ENCODE measurements around the gene TMEM179. TPM values are rescaled to one million over a fixed set of nuclear protein-coding genes. Genes with fewer than 3 reads are reported as not detected.

TMEM179 gene
- total RNA-seq, 2 experiments from 2014 or later: not detected

- no peak overlapping the region for H3K4me3 Mint-ChIP-seq
- DNase-seq: no peak
- no peaks in the 10 kb centered on the region for H3K9me3 Mint-ChIP-seq
- CTCF ChIA-PET: no interaction called here
- H3K27me3 Mint-ChIP-seq: no peaks in the 10 kb centered on the region
- no peak overlapping the region for H3K27ac Mint-ChIP-seq
- POLR2A ChIA-PET: no interaction called here
- H3K4me1 Mint-ChIP-seq: no peaks in the 10 kb centered on the region
- no peaks in the 10 kb centered on the region for H3K36me3 Mint-ChIP-seq (ENCODE audit: low read depth)
These were observed 41.3 kb downstream of the TMEM179 start for GRCh38 chr14:104563191-104563741.

- Mint-ChIP-seq H3K4me1 (no peaks in the 10 kb centered on the region), H3K9me3 (no peaks in the 10 kb centered on the region), H3K27ac (no peak overlapping the region), H3K27me3 (no peaks in the 10 kb centered on the region), H3K36me3 (ENCODE audit: low read depth) (no peaks in the 10 kb centered on the region), H3K4me3 (no peak overlapping the region)
- CTCF ChIA-PET: interaction anchor here (1.0 kb wide), 1 partner anchor 9 kb away, joined by 3 read pairs; no protein-coding TSS in a partner anchor
- POLR2A ChIA-PET: no interaction called here
- DNase-seq: no peak
These were observed 42.0 kb downstream of the TMEM179 start for GRCh38 chr14:104562606-104563005.

GRCh38 chr14:104561632-104562495, 42.7 kb downstream of the TMEM179 start:
- Mint-ChIP-seq H3K4me3 (no peak overlapping the region), H3K27ac (no peak overlapping the region), H3K36me3 (ENCODE audit: low read depth) (no peaks in the 10 kb centered on the region), H3K27me3 (no peaks in the 10 kb centered on the region), H3K4me1 (no peaks in the 10 kb centered on the region), H3K9me3 (no peaks in the 10 kb centered on the region)
- ChIA-PET POLR2A (no interaction called here), CTCF (interaction anchor here (1.0 kb wide), 1 partner anchor 8 kb away, joined by 3 read pairs; no protein-coding TSS in a partner anchor)
- DNase-seq: no peak

GRCh38 chr14:104561124-104561557, 43.4 kb downstream of the TMEM179 start:
- no peaks in the 10 kb centered on the region for H3K36me3 Mint-ChIP-seq (ENCODE audit: low read depth)
- H3K4me3 Mint-ChIP-seq: no peak overlapping the region
- no peaks in the 10 kb centered on the region for H3K9me3 Mint-ChIP-seq
- ChIA-PET CTCF (no interaction called here), POLR2A (no interaction called here)
- DNase-seq: no peak
- no peak overlapping the region for H3K27ac Mint-ChIP-seq
- H3K4me1 Mint-ChIP-seq: no peaks in the 10 kb centered on the region
- no peaks in the 10 kb centered on the region for H3K27me3 Mint-ChIP-seq

- POLR2A ChIA-PET: no interaction called here
- no peaks in the 10 kb centered on the region for H3K9me3 Mint-ChIP-seq
- no peak overlapping the region for H3K27ac Mint-ChIP-seq
These were observed 44.0 kb downstream of the TMEM179 start for GRCh38 chr14:104560586-104560945.

GRCh38 chr14:104559804-104560585, 44.6 kb downstream of the TMEM179 start:
- Mint-ChIP-seq H3K4me1 (no peaks in the 10 kb centered on the region), H3K4me3 (no peak overlapping the region), H3K9me3 (no peaks in the 10 kb centered on the region), H3K36me3 (ENCODE audit: low read depth) (no peaks in the 10 kb centered on the region), H3K27ac (no peak overlapping the region), H3K27me3 (no peaks in the 10 kb centered on the region)
- CTCF ChIA-PET: interaction anchor here (0.5 kb wide), 1 partner anchor 161 kb away, joined by 4 read pairs; no protein-coding TSS in a partner anchor
- DNase-seq: no peak
- POLR2A ChIA-PET: no interaction called here

More at GRCh38 chr14:104560586-104560945, 44.0 kb downstream of the TMEM179 start:
- no peaks in the 10 kb centered on the region for H3K4me1 Mint-ChIP-seq
- H3K27me3 Mint-ChIP-seq: no peaks in the 10 kb centered on the region
- H3K4me3 Mint-ChIP-seq: no peak overlapping the region
- DNase-seq: no peak
- CTCF ChIA-PET: interaction anchor here (0.5 kb wide), 1 partner anchor 161 kb away, joined by 4 read pairs; no protein-coding TSS in a partner anchor
- no peaks in the 10 kb centered on the region for H3K36me3 Mint-ChIP-seq (ENCODE audit: low read depth)

- no peaks in the 10 kb centered on the region for H3K4me1 Mint-ChIP-seq
- H3K9me3 Mint-ChIP-seq: no peaks in the 10 kb centered on the region
- no peak overlapping the region for H3K27ac Mint-ChIP-seq
- ChIA-PET POLR2A (no interaction called here), CTCF (interaction anchor here (0.6 to 1.1 kb wide), 2 partner anchors 272 to 481 kb away, joined by 3 read pairs; no protein-coding TSS in a partner anchor)
- no peaks in the 10 kb centered on the region for H3K27me3 Mint-ChIP-seq
- no peaks in the 10 kb centered on the region for H3K36me3 Mint-ChIP-seq (ENCODE audit: low read depth)
- no peak for DNase-seq
- H3K4me3 Mint-ChIP-seq: no peak overlapping the region
These were observed 45.4 kb downstream of the TMEM179 start for GRCh38 chr14:104559028-104559803.

GRCh38 chr14:104558231-104559027, 46.1 kb downstream of the TMEM179 start:
- no peak for DNase-seq
- Mint-ChIP-seq H3K27ac (no peak overlapping the region), H3K27me3 (no peaks in the 10 kb centered on the region), H3K4me3 (no peak overlapping the region), H3K9me3 (no peaks in the 10 kb centered on the region), H3K4me1 (no peaks in the 10 kb centered on the region), H3K36me3 (ENCODE audit: low read depth) (no peaks in the 10 kb centered on the region)
- CTCF ChIA-PET: interaction anchor here (0.6 to 1.1 kb wide), 2 partner anchors 271 to 481 kb away, joined by 3 read pairs; no protein-coding TSS in a partner anchor
- POLR2A ChIA-PET: no interaction called here

- H3K27me3 Mint-ChIP-seq: no peaks in the 10 kb centered on the region
- H3K4me1 Mint-ChIP-seq: no peaks in the 10 kb centered on the region
- no peaks in the 10 kb centered on the region for H3K36me3 Mint-ChIP-seq (ENCODE audit: low read depth)
- no peak for DNase-seq
- H3K9me3 Mint-ChIP-seq: no peaks in the 10 kb centered on the region
- ChIA-PET POLR2A (no interaction called here), CTCF (no interaction called here)
- no peak overlapping the region for H3K4me3 Mint-ChIP-seq
- H3K27ac Mint-ChIP-seq: no peak overlapping the region
These were observed 46.8 kb downstream of the TMEM179 start for GRCh38 chr14:104557766-104558165.

GRCh38 chr14:104557086-104557485, 47.5 kb downstream of the TMEM179 start:
- no peaks in the 10 kb centered on the region for H3K36me3 Mint-ChIP-seq (ENCODE audit: low read depth)
- DNase-seq: no peak
- H3K27me3 Mint-ChIP-seq: no peaks in the 10 kb centered on the region
- H3K27ac Mint-ChIP-seq: no peak overlapping the region
- H3K4me1 Mint-ChIP-seq: no peaks in the 10 kb centered on the region
- POLR2A ChIA-PET: no interaction called here
- H3K4me3 Mint-ChIP-seq: no peak overlapping the region
- no peaks in the 10 kb centered on the region for H3K9me3 Mint-ChIP-seq
- CTCF ChIA-PET: no interaction called here

GRCh38 chr14:104556256-104557021, 48.1 kb downstream of the TMEM179 start:
- H3K9me3 Mint-ChIP-seq: no peaks in the 10 kb centered on the region
- no peaks in the 10 kb centered on the region for H3K27me3 Mint-ChIP-seq
- H3K27ac Mint-ChIP-seq: no peak overlapping the region
- H3K4me3 Mint-ChIP-seq: no peak overlapping the region
- POLR2A ChIA-PET: no interaction called here
- no peak for DNase-seq
- no peaks in the 10 kb centered on the region for H3K36me3 Mint-ChIP-seq (ENCODE audit: low read depth)
- H3K4me1 Mint-ChIP-seq: no peaks in the 10 kb centered on the region
- CTCF ChIA-PET: interaction anchor here (1.2 kb wide), 1 partner anchor 19 kb away, joined by 3 read pairs; no protein-coding TSS in a partner anchor
